ENCODE results near the gene GPATCH1.

GRCh38 chr19:33071887-33072286, 9.1 kb upstream of the GPATCH1 start:
- TF ChIP-seq CTCF (IDR thresholded peaks at IDR 0.05) (no peak), POLR2A (IDR thresholded peaks at IDR 0.05) (no peak)
